ENCODE data around the gene NHLRC3.
"Not testable (repeated sequence)": the region's sequence is repeated elsewhere in the genome, so short reads cannot be mapped to it uniquely, and the experiment has no call there.

Gene NHLRC3

GRCh38 chr13:39044536-39044935 is 6.3 kb downstream of the NHLRC3 start:
- DNase-seq (ENCODE audit: low read depth in 2 of 2) = no peak

GRCh38 chr13:39047560-39047959 is 9.3 kb downstream of the NHLRC3 start:
- no peak for DNase-seq (ENCODE audit: low read depth in 2 of 2)

- DNase-seq (ENCODE audit: low read depth in 2 of 2) = no peak
Observed at GRCh38 chr13:39048806-39049205, 10.6 kb downstream of the NHLRC3 start.

- no peak for DNase-seq (ENCODE audit: low read depth in 2 of 2)
Observed at GRCh38 chr13:39049274-39049673, 11.0 kb downstream of the NHLRC3 start.

- DNase-seq (ENCODE audit: low read depth in 2 of 2) = no peak
Observed at GRCh38 chr13:39051157-39051556, 12.9 kb downstream of the NHLRC3 start.

GRCh38 chr13:39052944-39053343 is 14.7 kb downstream of the NHLRC3 start:
- no peak for DNase-seq (ENCODE audit: low read depth in 2 of 2)

- DNase-seq (ENCODE audit: low read depth in 2 of 2) = no peak
Observed at GRCh38 chr13:39054112-39054511, 15.9 kb downstream of the NHLRC3 start.

GRCh38 chr13:39056018-39056417 is 17.8 kb downstream of the NHLRC3 start:
- DNase-seq (ENCODE audit: low read depth in 2 of 2) = no peak

GRCh38 chr13:39058040-39058439 is 19.8 kb downstream of the NHLRC3 start:
- DNase-seq (ENCODE audit: low read depth in 2 of 2) = no peak

- no peak for DNase-seq (ENCODE audit: low read depth in 2 of 2)
Observed at GRCh38 chr13:39062004-39062403, 23.7 kb downstream of the NHLRC3 start.

GRCh38 chr13:39072842-39073241 is 34.6 kb downstream of the NHLRC3 start:
- no peak for DNase-seq (ENCODE audit: low read depth in 2 of 2)

- DNase-seq (ENCODE audit: low read depth in 2 of 2) = no peak
Observed at GRCh38 chr13:39073983-39074382, 35.7 kb downstream of the NHLRC3 start.

GRCh38 chr13:39086251-39086945 is 48.1 kb downstream of the NHLRC3 start:
- DNase-seq (ENCODE audit: low read depth in 2 of 2) = not testable (repeated sequence)

GRCh38 chr13:39091586-39091985 is 53.3 kb downstream of the NHLRC3 start:
- no peak for DNase-seq (ENCODE audit: low read depth in 2 of 2)

GRCh38 chr13:39095500-39095899 is 57.2 kb downstream of the NHLRC3 start:
- DNase-seq (ENCODE audit: low read depth in 2 of 2) = no peak

GRCh38 chr13:39099231-39099630 is 61.0 kb downstream of the NHLRC3 start:
- DNase-seq (ENCODE audit: low read depth in 2 of 2) = no peak
